ENCODE measurements around the gene FLCN. TPM values are rescaled to one million over a fixed set of nuclear protein-coding genes. Genes with fewer than 3 reads are reported as not detected.
"Not testable (repeated sequence)": the region's sequence is repeated elsewhere in the genome, so short reads cannot be mapped to it uniquely, and the experiment has no call there.

The FLCN gene
- total RNA-seq, 3 donors from 2014 or later: 52.8 to 64.5 (median 57.1) TPM

DNA sequence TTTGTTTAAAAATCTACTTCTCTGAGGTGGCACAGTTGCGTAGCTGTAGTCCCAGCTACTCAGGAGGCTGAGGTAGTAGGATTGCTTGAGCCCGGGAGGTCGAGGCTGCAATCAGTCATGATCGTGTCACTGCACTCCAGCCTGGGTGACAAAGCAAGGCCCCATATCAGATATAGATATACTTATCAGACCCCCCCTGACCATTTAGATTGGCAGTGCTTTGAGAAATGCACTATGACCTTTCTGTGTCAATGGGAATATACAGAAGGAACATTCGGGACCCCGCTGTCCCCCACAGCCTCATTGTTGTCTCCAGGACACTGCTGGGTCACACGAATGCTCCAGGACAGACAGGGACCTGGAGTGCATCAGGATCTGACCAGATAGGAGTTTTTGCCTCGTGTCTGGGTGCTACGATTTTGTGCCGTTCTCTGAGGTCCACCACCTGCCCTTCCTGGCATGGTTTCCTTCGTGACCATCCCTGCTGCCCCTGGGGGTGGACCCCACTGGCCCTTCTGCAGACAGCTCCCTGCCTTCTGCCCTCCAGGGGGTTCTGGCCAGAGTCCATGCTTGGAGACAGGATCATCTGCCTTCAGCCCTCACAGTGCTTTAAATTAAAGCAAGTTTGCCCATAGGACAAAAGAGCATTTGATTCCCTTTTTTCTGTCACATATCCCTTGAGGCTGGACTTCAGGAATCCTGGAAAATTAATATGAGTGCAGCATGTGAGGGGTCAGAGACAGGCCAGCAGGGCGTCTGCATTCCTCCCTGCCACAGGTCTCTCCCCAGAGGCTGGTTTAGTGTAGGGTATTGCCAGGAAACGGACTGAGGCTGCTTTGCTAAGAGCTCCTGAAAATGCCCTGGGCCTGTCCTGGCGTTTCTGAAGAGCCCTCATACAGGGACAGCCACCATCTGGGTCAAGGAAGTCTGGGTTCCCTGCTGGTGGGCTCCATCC lies 50.1 kb downstream of the FLCN start:
- ATAC-seq (no peak), DNase-seq (no peak)
- intact Hi-C loops (cut with DNase I, micrococcal nuclease): no loop called here
- Histone ChIP-seq H3K36me3 (ENCODE audit: low read depth) (no peaks in the 10 kb centered on the region), H3K4me3 (no peak overlapping the region), H3K9me3 (no peaks in the 10 kb centered on the region), H3K4me1 (ENCODE audit: low read depth) (peaks cover 3% of the 10 kb centered on the region)
- no peak for TF ChIP-seq CTCF (IDR thresholded peaks at IDR 0.05)

- H3K4me1 ChIP-seq (ENCODE audit: low read depth): peaks cover 3% of the 10 kb centered on the region
- no peaks in the 10 kb centered on the region for H3K36me3 ChIP-seq (ENCODE audit: low read depth)
- H3K4me3 ChIP-seq: no peak overlapping the region
- no peaks in the 10 kb centered on the region for H3K9me3 ChIP-seq
- intact Hi-C loops (cut with DNase I, micrococcal nuclease): no loop called here
- peak in 1 of 3 donors; percentile 35 for DNase-seq
- no peak for TF ChIP-seq CTCF (IDR thresholded peaks at IDR 0.05)
- peak; percentile 18 for ATAC-seq
Observed at GRCh38 chr17:17186051-17186450, 50.9 kb downstream of the FLCN start.

GRCh38 chr17:17184985-17185757 lies 51.8 kb downstream of the FLCN start:
- intact Hi-C loops (cut with DNase I, micrococcal nuclease); DNase-seq; H3K9me3 ChIP-seq; H3K4me1 ChIP-seq (ENCODE audit: low read depth); H3K36me3 ChIP-seq (ENCODE audit: low read depth); H3K4me3 ChIP-seq: not testable (repeated sequence)
- ATAC-seq: peak; percentile 16

- Histone ChIP-seq H3K4me3 (no peak overlapping the region), H3K9me3 (no peaks in the 10 kb centered on the region), H3K36me3 (ENCODE audit: low read depth) (no peaks in the 10 kb centered on the region), H3K4me1 (ENCODE audit: low read depth) (peaks cover 3% of the 10 kb centered on the region)
- intact Hi-C loops (cut with DNase I, micrococcal nuclease): no loop called here
- no peak for ATAC-seq
- no peak for TF ChIP-seq CTCF (IDR thresholded peaks at IDR 0.05)
- no peak for DNase-seq
Observed at GRCh38 chr17:17183744-17184143, 53.2 kb downstream of the FLCN start.

- intact Hi-C loops (cut with DNase I, micrococcal nuclease): no loop called here
- no peak for TF ChIP-seq CTCF (IDR thresholded peaks at IDR 0.05)
- ATAC-seq: peak; percentile 4
- peaks cover 3% of the 10 kb centered on the region for H3K4me1 ChIP-seq (ENCODE audit: low read depth)
- no peaks in the 10 kb centered on the region for H3K36me3 ChIP-seq (ENCODE audit: low read depth)
- no peak for DNase-seq
- H3K4me3 ChIP-seq: no peak overlapping the region
- no peaks in the 10 kb centered on the region for H3K9me3 ChIP-seq
Observed at GRCh38 chr17:17182598-17183136, 54.3 kb downstream of the FLCN start.
